ENCODE results near the gene DUSP16.
"Not testable (repeated sequence)": the region's sequence is repeated elsewhere in the genome, so short reads cannot be mapped to it uniquely, and the experiment has no call there.

The DUSP16 gene

DNA sequence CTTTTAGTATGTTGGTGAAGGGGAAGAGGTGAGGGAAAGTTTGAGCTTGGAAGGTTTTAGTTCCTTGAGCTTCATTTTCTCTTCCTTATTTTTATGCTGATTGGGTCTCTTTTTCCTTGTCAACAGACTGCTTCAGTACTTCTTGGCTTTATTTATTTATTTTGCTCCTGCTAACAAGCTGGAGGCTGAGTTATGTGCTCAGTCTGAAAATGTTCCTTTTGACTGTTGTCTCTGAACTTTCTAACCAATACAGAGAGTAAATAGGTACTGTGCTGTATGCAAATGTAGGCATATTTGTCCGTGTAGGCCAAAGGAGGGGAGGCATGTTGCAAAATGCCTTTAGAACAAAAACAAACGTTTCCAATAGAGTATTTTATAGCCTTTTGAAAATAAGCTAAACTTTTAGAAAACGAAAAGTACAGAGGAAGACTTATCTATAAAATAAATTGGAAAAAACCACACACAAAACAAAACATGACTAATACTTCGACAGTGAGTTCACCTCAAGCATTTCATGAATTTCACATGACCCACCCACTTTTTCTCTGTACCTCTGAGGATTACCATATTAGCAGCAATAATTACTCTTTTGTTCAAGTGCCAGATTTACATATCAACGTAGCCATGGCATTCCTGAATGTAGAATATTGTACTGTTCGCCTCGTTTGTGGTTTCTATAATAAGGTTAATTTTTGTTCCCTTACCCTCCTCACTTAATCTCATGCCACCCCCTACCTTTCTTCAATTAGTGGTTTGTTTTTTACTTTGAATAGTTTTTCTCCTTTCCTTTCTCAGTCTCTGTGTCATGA lies 44.3 kb upstream of the DUSP16 start:
- DNase-seq (ENCODE audit: insufficient read length, low spot score): no peak
- FAIRE-seq: no peak
- TF ChIP-seq, protein P1, sequence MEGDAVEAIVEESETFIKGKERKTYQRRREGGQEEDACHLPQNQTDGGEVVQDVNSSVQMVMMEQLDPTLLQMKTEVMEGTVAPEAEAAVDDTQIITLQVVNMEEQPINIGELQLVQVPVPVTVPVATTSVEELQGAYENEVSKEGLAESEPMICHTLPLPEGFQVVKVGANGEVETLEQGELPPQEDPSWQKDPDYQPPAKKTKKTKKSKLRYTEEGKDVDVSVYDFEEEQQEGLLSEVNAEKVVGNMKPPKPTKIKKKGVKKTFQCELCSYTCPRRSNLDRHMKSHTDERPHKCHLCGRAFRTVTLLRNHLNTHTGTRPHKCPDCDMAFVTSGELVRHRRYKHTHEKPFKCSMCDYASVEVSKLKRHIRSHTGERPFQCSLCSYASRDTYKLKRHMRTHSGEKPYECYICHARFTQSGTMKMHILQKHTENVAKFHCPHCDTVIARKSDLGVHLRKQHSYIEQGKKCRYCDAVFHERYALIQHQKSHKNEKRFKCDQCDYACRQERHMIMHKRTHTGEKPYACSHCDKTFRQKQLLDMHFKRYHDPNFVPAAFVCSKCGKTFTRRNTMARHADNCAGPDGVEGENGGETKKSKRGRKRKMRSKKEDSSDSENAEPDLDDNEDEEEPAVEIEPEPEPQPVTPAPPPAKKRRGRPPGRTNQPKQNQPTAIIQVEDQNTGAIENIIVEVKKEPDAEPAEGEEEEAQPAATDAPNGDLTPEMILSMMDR (IDR thresholded peaks at IDR 0.05; ENCODE audit: insufficient read depth, missing control alignments): no peak

DNA sequence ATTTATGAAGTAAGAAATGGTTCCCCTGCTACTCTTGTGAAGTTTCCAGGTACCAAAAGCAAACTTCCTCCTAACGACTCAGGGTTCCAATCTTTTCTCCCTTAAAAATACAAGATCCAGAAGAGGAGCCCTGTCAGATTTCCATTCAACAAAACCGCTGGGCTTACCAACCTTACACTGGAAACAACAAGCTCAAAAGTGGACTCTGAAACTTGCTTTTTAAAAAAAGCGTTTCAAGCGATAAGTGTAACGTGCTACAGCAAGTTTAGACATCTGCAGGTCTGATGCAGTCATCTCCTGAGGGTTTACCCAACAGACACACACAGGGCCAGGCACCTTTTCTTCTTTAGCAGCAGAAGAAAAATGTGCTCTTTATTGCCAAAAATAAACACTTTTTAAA lies 42.1 kb upstream of the DUSP16 start:
- TF ChIP-seq, protein P1 (IDR thresholded peaks at IDR 0.05; ENCODE audit: insufficient read depth, missing control alignments): no peak
- DNase-seq (ENCODE audit: insufficient read length, low spot score) (no peak), FAIRE-seq (no peak)

DNA sequence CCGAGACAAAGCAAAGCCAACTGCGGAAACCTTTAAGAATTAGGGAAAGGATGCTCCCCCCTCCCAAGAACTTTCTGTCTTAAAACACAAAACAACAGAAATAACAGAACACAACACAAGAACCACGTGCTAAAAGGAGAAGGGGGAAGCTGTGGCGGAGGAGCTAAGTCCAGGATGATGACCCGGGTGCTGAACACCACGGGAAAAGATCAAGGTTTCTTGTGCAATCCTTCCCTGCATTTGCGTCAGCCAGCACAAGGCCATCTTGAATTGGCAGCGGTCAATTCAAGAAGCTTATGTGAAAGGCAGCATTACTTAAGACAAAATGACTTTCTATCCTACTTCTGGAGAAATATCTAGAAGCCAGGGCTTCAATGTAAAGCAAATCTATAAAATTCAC lies 38.0 kb upstream of the DUSP16 start:
- FAIRE-seq (no peak), DNase-seq (ENCODE audit: insufficient read length, low spot score) (no peak)
- TF ChIP-seq, protein P1 (IDR thresholded peaks at IDR 0.05; ENCODE audit: insufficient read depth, missing control alignments): no peak

DNA sequence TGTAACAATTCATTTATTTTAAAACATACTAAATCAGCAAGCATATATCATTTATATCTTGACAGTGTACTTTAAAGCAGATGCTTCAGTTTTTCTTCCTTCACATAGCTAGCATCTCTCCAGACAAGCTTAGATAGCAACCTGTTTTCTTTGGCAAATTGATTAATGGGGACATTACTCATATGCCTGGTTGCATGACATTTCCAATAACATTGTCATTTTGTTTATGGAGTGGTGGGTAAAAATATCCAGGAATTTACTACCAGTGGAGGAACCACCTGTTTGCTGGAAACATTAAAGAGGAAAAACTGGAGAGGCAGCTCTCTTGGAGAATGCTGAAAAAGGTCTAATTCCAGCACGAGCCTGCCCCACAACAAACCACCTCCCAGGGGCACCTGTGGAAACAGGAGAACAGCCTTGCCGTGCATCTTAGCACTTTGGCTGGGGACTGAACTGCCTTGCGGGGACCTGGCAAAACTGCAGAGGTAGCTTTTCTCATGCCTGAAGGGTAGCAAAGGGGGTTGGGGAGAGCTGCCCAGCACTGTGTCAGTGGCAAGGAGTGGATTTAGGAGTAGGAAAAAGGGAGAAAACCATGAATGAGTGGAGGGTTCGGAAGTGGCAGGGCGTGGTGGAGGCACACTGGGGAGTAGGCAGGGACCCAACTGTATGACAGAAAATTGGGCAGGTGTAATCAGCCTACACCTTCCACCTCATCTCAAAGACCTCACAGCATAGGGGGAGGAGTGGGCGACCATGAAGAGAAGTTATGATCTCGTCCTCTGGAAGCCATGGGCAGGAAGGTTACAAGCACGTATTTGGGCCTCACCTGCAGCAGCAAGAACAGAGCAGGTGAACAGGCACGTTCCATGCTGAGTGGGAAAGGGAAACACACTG lies 37.3 kb upstream of the DUSP16 start:
- TF ChIP-seq, protein P1 (IDR thresholded peaks at IDR 0.05; ENCODE audit: insufficient read depth, missing control alignments): no peak
- no peak for FAIRE-seq
- no peak for DNase-seq (ENCODE audit: insufficient read length, low spot score)

DNA sequence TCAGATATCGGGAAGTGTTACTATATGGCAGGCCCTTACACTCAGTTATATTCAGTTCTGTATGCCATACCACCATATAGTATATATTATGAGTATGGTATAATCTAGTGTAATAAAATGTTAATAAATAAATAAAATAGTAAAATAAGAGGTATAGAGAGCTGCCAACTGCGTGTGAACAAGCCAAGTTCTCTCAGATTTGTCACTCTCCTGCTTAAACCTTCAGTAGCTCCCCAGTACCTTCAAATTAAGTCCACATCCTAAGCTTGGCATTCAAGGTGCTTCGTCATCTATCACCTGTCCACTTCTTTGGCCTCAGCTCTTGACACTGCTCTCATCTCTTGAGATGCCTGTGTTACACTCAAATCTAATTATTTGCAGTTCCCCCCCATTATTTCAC lies 36.2 kb upstream of the DUSP16 start:
- FAIRE-seq (no peak), DNase-seq (ENCODE audit: insufficient read length, low spot score) (no peak)
- TF ChIP-seq, protein P1 (IDR thresholded peaks at IDR 0.05; ENCODE audit: insufficient read depth, missing control alignments): no peak

DNA sequence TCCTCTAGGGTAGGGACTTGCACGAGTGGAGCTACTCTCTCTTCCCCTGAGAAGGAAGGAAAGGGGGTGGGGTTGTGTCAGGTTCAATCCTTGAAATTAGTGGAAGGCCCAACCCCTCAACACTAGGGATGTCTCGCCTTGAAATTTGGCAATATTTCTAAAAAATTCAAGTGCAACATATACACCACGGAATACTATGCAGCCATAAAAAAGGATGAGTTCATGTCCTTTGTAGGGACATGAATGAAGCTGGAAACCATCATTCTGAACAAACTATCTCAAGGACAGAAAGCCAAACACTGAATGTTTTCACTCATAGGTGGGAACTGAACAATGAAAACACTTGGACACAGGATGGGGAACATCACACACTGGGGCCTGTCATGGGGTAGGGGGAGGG lies 33.9 kb upstream of the DUSP16 start:
- FAIRE-seq: not testable (repeated sequence)

DNA sequence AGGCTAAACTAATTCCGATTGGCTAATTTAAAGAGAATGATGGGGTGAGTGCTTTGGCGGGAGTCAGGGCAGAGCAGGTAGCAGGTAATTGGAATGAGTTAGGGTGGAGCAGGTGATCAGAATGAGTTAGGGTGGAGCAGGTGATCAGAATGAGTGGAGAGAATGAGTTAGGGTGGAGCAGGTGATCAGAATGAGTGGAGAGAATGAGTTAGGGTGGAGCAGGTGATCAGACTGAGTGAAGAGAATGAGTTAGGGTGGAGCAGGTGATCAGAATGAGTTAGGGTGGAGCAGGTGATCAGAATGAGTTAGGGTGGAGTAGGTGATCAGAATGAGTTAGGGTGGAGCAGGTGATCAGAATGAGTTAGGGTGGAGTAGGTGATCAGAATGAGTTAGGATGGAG lies 33.3 kb upstream of the DUSP16 start:
- not testable (repeated sequence) for FAIRE-seq; DNase-seq (ENCODE audit: insufficient read length, low spot score)

More for the DNA sequence above, 33.9 kb upstream of the DUSP16 start:
- not testable (repeated sequence) for DNase-seq (ENCODE audit: insufficient read length, low spot score)

DNA sequence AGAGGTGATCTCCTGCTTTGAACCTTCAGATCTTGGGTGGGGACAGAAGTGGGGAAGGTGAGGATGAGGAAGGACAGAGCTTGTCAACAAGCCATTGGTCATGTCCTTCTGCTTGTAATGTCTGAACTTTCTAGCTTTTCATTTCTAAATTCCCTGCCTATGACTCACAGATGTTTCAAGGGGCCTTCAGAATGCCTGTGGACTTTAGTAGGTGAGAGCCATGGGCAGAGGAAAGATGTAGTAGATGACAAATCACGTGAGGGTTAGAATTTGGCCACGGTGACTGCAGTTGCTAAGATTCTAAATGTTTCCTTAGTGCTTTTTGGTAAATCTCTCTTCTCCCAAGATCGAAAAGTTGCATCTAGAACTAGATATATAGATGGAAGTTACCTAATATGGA lies 30.3 kb upstream of the DUSP16 start:
- TF ChIP-seq, protein P1 (IDR thresholded peaks at IDR 0.05; ENCODE audit: insufficient read depth, missing control alignments): no peak
- FAIRE-seq: no peak
- DNase-seq (ENCODE audit: insufficient read length, low spot score): no peak

Measured in D721Med (cell line).